ENCODE data around the gene SH3RF3.
A peak's percentile ranks its signal among the peaks of the same experiment; 100 is the strongest.

Gene SH3RF3

DNA sequence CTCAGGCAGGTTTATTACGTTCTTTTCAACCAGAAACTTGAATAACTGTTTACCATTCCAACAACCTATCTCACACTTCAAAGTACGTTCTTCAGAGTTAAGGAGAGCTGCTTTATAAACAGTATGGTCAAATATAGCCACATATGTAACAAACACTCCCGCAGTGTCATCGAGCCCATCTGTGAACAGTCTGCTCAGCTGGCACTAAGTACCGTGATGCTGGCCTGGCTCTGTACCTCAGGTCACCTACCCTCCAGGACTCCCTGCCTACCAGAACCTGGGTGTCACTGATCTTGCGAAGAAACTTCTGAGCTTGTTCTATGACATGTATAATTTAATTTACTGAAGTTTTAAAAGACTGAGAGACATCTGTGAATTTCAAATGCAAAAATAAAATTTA, 413.4 kb downstream of the SH3RF3 start:
- H3K4me3 ChIP-seq (ENCODE audit: low read depth, low read length): no peak overlapping the region
- TF ChIP-seq, protein P1, sequence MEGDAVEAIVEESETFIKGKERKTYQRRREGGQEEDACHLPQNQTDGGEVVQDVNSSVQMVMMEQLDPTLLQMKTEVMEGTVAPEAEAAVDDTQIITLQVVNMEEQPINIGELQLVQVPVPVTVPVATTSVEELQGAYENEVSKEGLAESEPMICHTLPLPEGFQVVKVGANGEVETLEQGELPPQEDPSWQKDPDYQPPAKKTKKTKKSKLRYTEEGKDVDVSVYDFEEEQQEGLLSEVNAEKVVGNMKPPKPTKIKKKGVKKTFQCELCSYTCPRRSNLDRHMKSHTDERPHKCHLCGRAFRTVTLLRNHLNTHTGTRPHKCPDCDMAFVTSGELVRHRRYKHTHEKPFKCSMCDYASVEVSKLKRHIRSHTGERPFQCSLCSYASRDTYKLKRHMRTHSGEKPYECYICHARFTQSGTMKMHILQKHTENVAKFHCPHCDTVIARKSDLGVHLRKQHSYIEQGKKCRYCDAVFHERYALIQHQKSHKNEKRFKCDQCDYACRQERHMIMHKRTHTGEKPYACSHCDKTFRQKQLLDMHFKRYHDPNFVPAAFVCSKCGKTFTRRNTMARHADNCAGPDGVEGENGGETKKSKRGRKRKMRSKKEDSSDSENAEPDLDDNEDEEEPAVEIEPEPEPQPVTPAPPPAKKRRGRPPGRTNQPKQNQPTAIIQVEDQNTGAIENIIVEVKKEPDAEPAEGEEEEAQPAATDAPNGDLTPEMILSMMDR (IDR thresholded peaks at IDR 0.05; ENCODE audit: control insufficient read depth, extremely low read depth, insufficient read depth): no peak
- DNase-seq (ENCODE audit: low read depth): no peak

DNA sequence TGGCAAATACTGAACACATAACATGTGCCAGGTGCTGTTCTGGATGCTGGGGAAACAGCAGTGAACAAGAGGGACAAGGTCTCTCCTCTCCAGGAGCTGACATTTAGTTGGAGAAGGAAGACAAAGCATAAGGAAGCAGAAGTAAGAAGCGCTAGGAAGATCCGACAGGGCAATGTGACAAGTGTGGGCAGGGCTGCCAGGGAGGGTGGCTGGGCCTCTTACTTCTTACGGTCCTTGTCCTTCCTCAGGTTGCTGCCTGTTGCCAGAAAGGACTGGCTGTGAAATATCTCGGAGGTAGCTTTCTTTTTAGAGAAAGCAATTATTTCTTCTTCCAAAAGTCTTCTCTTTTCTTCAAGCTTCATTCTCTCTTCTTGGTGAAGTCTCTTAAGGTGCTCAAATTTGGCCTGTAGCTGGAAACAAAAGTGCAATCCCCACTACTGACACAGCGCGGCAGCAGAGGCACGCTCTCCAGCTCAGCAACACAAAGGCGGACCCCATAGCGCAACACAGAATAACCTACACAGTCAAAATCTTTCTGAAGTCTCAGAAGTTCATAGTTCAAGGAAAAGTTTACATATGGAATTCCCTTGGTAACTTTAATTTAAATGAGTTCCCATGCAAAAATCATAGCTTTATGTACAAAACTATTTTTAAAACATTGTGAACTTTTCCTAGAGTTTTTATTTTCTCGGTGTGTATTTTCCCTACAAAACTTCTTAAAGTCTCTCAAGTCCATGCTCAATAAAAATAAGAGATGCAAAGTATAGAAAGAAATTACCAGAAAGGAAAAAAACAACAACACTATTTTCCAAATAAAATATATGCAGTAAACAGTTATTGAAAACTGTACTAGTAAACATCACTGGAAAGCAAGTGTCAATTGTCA, 417.1 kb downstream of the SH3RF3 start:
- no peak for DNase-seq (ENCODE audit: low read depth)
- no peak overlapping the region for H3K4me3 ChIP-seq (ENCODE audit: low read depth, low read length)
- TF ChIP-seq, protein P1 (IDR thresholded peaks at IDR 0.05; ENCODE audit: control insufficient read depth, extremely low read depth, insufficient read depth): peak; percentile 88

DNA sequence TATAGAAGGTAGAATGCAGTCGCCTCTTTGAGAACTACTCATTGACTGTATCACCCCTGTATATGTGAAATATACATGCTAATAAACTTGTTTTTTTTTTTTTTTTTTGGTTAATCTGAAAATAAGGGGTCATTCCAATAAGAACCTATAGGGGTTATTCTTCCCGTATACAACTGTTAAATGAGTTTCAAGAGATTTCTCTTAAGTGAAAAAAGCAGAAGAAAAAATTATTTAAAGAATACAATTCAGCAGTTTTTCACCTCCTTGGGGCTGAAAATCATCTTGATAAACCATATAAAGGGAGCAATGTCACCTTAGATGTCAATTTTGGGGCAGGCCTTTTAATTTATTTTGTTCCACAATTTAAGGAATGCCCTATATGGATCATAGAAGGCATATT, 418.3 kb downstream of the SH3RF3 start:
- DNase-seq (ENCODE audit: low read depth): no peak
- H3K4me3 ChIP-seq (ENCODE audit: low read depth, low read length): no peak overlapping the region
- TF ChIP-seq, protein P1 (IDR thresholded peaks at IDR 0.05; ENCODE audit: control insufficient read depth, extremely low read depth, insufficient read depth): no peak

GRCh38 chr2:109549016-109549590, 420.1 kb downstream of the SH3RF3 start:
- H3K4me3 ChIP-seq (ENCODE audit: low read depth, low read length): no peak overlapping the region
- TF ChIP-seq, protein P1 (IDR thresholded peaks at IDR 0.05; ENCODE audit: control insufficient read depth, extremely low read depth, insufficient read depth): no peak
- no peak for DNase-seq (ENCODE audit: low read depth)
